ENCODE measurements around the gene P2RY6.

P2RY6 gene

GRCh38 chr11:73321604-73322381 lies 49.7 kb downstream of the P2RY6 start:
- ChIA-PET POLR2A (interaction anchor here (1.1 kb wide), 1 partner anchor 13 kb away, joined by 4 read pairs; no protein-coding TSS in a partner anchor), CTCF (no interaction called here)
- no peak for DNase-seq (ENCODE audit: extremely low spot score)

GRCh38 chr11:73322382-73323306 lies 50.5 kb downstream of the P2RY6 start:
- no peak for TF ChIP-seq ZNF384 (IDR thresholded peaks at IDR 0.05)
- no peak for TF ChIP-seq SP1 (IDR thresholded peaks at IDR 0.05)
- no peak for TF ChIP-seq PKNOX1 (IDR thresholded peaks at IDR 0.05)
- TF ChIP-seq LEF1 (IDR thresholded peaks at IDR 0.05; ENCODE audit: borderline replicate concordance): no peak
- no peak for TF ChIP-seq CTBP1 (IDR thresholded peaks at IDR 0.05; ENCODE audit: borderline replicate concordance)
- no peak for TF ChIP-seq FOXA1 (IDR thresholded peaks at IDR 0.05)
- TF ChIP-seq ELF4 (IDR thresholded peaks at IDR 0.05): no peak
- no peak for TF ChIP-seq SUZ12 (IDR thresholded peaks at IDR 0.05)
- no peak for TF ChIP-seq FOXM1 (IDR thresholded peaks at IDR 0.05; ENCODE audit: borderline replicate concordance)
- no peak for TF ChIP-seq TARDBP (IDR thresholded peaks at IDR 0.05)
- TF ChIP-seq L3MBTL2 (conservative IDR thresholded peaks at IDR 0.05): no peak
- no peak for TF ChIP-seq HDGF (IDR thresholded peaks at IDR 0.05; ENCODE audit: borderline replicate concordance)
- no peak for TF ChIP-seq ARNT (IDR thresholded peaks at IDR 0.05)
- no peak for TF ChIP-seq FOXK2 (IDR thresholded peaks at IDR 0.05)
- TF ChIP-seq BHLHE40 (IDR thresholded peaks at IDR 0.05; ENCODE audit: borderline replicate concordance): no peak
- no peak for TF ChIP-seq NFRKB (IDR thresholded peaks at IDR 0.05)
- POLR2A ChIA-PET: interaction anchor here (1.9 kb wide), 1 partner anchor 14 kb away, joined by 9 read pairs; the partner anchor contains the start of gene ARHGEF17
- CTCF ChIA-PET: interaction anchor here (1.0 kb wide), 1 partner anchor 14 kb away, joined by 3 read pairs; no protein-coding TSS in a partner anchor
- no peak for DNase-seq (ENCODE audit: extremely low spot score)

More at GRCh38 chr11:73321604-73322381, 49.7 kb downstream of the P2RY6 start:
- TF ChIP-seq ZNF384 (IDR thresholded peaks at IDR 0.05): no peak
- no peak for TF ChIP-seq BHLHE40 (IDR thresholded peaks at IDR 0.05; ENCODE audit: borderline replicate concordance)

GRCh38 chr11:73323464-73323863 lies 51.3 kb downstream of the P2RY6 start:
- DNase-seq (ENCODE audit: extremely low spot score): peak; percentile 26
- ChIA-PET CTCF (interaction anchor here (1.0 kb wide), 1 partner anchor 14 kb away, joined by 3 read pairs; no protein-coding TSS in a partner anchor), POLR2A (interaction anchor here (1.9 kb wide), 1 partner anchor 15 kb away, joined by 9 read pairs; the partner anchor contains the start of gene ARHGEF17)
- TF ChIP-seq LEF1 (IDR thresholded peaks at IDR 0.05; ENCODE audit: borderline replicate concordance) (no peak), CTBP1 (IDR thresholded peaks at IDR 0.05; ENCODE audit: borderline replicate concordance) (no peak), L3MBTL2 (conservative IDR thresholded peaks at IDR 0.05) (no peak), ELF4 (IDR thresholded peaks at IDR 0.05) (no peak), ZNF384 (IDR thresholded peaks at IDR 0.05) (no peak), FOXM1 (IDR thresholded peaks at IDR 0.05; ENCODE audit: borderline replicate concordance) (no peak), SP1 (IDR thresholded peaks at IDR 0.05) (no peak), BHLHE40 (IDR thresholded peaks at IDR 0.05; ENCODE audit: borderline replicate concordance) (no peak), NFRKB (IDR thresholded peaks at IDR 0.05) (no peak), TARDBP (IDR thresholded peaks at IDR 0.05) (no peak), SUZ12 (IDR thresholded peaks at IDR 0.05) (no peak), HDGF (IDR thresholded peaks at IDR 0.05; ENCODE audit: borderline replicate concordance) (no peak), PKNOX1 (IDR thresholded peaks at IDR 0.05) (no peak), FOXA1 (IDR thresholded peaks at IDR 0.05) (no peak), FOXK2 (IDR thresholded peaks at IDR 0.05) (no peak), ARNT (IDR thresholded peaks at IDR 0.05) (no peak)

- CTCF ChIA-PET: no interaction called here
- no peak for TF ChIP-seq SUZ12 (IDR thresholded peaks at IDR 0.05)
- TF ChIP-seq TARDBP (IDR thresholded peaks at IDR 0.05): no peak
- no peak for TF ChIP-seq ZNF384 (IDR thresholded peaks at IDR 0.05)
- no peak for TF ChIP-seq FOXM1 (IDR thresholded peaks at IDR 0.05; ENCODE audit: borderline replicate concordance)
- TF ChIP-seq FOXA1 (IDR thresholded peaks at IDR 0.05): no peak
- TF ChIP-seq FOXK2 (IDR thresholded peaks at IDR 0.05): no peak
- TF ChIP-seq ELF4 (IDR thresholded peaks at IDR 0.05): no peak
- TF ChIP-seq BHLHE40 (IDR thresholded peaks at IDR 0.05; ENCODE audit: borderline replicate concordance): no peak
- TF ChIP-seq NFRKB (IDR thresholded peaks at IDR 0.05): no peak
- no peak for TF ChIP-seq ARNT (IDR thresholded peaks at IDR 0.05)
- no peak for TF ChIP-seq L3MBTL2 (conservative IDR thresholded peaks at IDR 0.05)
- TF ChIP-seq PKNOX1 (IDR thresholded peaks at IDR 0.05): no peak
- TF ChIP-seq CTBP1 (IDR thresholded peaks at IDR 0.05; ENCODE audit: borderline replicate concordance): no peak
- TF ChIP-seq LEF1 (IDR thresholded peaks at IDR 0.05; ENCODE audit: borderline replicate concordance): no peak
- no peak for TF ChIP-seq HDGF (IDR thresholded peaks at IDR 0.05; ENCODE audit: borderline replicate concordance)
- TF ChIP-seq SP1 (IDR thresholded peaks at IDR 0.05): no peak
- DNase-seq (ENCODE audit: extremely low spot score): no peak
- POLR2A ChIA-PET: interaction anchor here (1.9 kb wide), 1 partner anchor 16 kb away, joined by 9 read pairs; the partner anchor contains the start of gene ARHGEF17
Measured at GRCh38 chr11:73324116-73324515, 52.0 kb downstream of the P2RY6 start.

- ChIA-PET CTCF (no interaction called here), POLR2A (no interaction called here)
- TF ChIP-seq ZNF384 (IDR thresholded peaks at IDR 0.05) (no peak), SUZ12 (IDR thresholded peaks at IDR 0.05) (no peak), SP1 (IDR thresholded peaks at IDR 0.05) (no peak), ELF4 (IDR thresholded peaks at IDR 0.05) (no peak), NFRKB (IDR thresholded peaks at IDR 0.05) (no peak), BHLHE40 (IDR thresholded peaks at IDR 0.05; ENCODE audit: borderline replicate concordance) (no peak), CTBP1 (IDR thresholded peaks at IDR 0.05; ENCODE audit: borderline replicate concordance) (no peak), FOXA1 (IDR thresholded peaks at IDR 0.05) (no peak), FOXK2 (IDR thresholded peaks at IDR 0.05) (no peak), LEF1 (IDR thresholded peaks at IDR 0.05; ENCODE audit: borderline replicate concordance) (no peak), FOXM1 (IDR thresholded peaks at IDR 0.05; ENCODE audit: borderline replicate concordance) (no peak)
- no peak for DNase-seq (ENCODE audit: extremely low spot score)
Measured at GRCh38 chr11:73324665-73325035, 52.5 kb downstream of the P2RY6 start.

Data from HEK293T (cell line).